Measurements from ENCODE around the gene ADAMTS12.

DNA sequence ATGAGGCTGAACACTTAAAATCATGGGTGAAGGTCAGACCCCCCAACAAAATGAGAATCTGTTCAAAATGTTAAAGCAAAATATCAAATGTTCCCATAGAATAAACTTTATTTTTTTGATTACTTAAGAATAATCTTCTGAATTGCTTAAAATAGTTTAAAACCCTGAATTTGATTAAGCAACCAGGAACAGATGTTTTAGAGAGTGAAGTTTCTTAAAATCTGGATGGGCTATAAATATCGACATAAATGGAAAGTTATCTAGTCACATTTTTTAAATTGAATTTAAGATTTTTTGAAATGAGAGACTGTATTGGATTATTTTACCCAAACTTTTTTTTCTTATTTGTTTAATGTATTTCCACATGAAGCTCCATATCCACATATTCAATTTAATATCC, 98.5 kb downstream of the ADAMTS12 start:
- TF ChIP-seq CTCF (IDR thresholded peaks at IDR 0.05) (no peak), POLR2A (IDR thresholded peaks at IDR 0.05) (no peak), POLR2AphosphoS5 (IDR thresholded peaks at IDR 0.05) (no peak)

Measured in transverse colon (tissue), 4 donors.